Prostate gland (tissue), 1 donor: Measurements from ENCODE around the gene LTC4S.

Source experiments
- POLR2A ChIP-seq: fragments of 450-650 bp; IDR thresholded peaks from one replicate; pipeline ENCODE4 v1.6.1; 2016; ENCODE audit warnings: antibody characterized with exemption, mild to moderate bottlenecking
- POLR2AphosphoS5 ChIP-seq: sonication (generic); formaldehyde crosslinking; IDR thresholded peaks from one replicate; pipeline ENCODE4 v1.6.1; 2017; ENCODE audit warnings: antibody characterized with exemption

DNA sequence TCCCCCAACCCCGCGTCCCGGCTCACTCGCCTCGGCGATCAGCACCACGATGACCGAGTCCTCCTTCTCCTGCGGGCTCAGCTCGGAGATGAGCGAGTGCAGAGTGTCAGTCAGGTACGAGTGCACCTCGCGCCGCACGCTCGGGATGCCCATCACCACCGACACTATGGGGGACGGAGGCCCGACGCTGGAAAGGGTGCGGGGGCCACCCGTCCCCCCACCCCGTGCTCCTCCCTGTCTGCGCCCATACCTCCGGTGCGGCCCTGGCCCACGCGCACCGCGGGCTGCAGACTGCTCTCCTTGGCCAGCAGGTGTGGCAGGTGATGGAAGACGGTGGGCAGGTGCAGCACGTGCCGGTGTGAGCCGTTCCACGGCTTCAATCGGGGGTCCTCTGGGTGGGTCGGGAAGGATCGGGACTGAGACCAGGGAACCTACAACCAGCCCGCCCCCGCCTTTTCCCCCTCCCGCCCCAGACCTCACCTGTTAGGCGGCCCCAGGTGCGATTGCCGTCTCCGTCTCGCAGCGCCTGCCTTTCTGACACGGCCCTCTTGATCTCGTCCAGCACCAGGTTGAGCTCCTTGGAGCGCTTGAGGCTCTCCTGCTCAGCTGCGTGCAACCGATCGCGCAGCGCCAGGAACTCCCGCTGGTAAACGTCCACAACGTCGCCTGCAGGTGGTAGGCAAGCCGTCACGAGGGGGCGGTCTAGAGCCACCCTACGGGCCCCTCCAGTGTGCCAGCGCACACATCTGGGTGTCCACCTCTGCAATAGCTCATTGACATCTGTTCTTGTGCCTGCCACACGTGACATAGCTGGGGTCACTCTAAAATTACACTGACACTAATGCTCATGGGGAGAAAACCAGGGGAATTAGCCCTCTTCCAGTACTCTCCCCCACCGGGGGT, 7.8 kb downstream of the LTC4S start:
- TF ChIP-seq POLR2AphosphoS5 (peak; percentile 7), POLR2A (no peak)
